GM12891 (cell line): ENCODE measurements around the gene GNB1L.

ENCODE experiments used
- POLR2AphosphoS5 ChIP-seq: IDR thresholded peaks from 2 replicates; pipeline ENCODE4 v1.6.1; 2011; ENCODE audit warnings: low read depth, low read length, control low read depth
- TAF1 ChIP-seq: IDR thresholded peaks from 2 replicates; pipeline ENCODE4 v1.6.1; 2011; ENCODE audit warnings: low read depth, low read length, control low read depth

DNA sequence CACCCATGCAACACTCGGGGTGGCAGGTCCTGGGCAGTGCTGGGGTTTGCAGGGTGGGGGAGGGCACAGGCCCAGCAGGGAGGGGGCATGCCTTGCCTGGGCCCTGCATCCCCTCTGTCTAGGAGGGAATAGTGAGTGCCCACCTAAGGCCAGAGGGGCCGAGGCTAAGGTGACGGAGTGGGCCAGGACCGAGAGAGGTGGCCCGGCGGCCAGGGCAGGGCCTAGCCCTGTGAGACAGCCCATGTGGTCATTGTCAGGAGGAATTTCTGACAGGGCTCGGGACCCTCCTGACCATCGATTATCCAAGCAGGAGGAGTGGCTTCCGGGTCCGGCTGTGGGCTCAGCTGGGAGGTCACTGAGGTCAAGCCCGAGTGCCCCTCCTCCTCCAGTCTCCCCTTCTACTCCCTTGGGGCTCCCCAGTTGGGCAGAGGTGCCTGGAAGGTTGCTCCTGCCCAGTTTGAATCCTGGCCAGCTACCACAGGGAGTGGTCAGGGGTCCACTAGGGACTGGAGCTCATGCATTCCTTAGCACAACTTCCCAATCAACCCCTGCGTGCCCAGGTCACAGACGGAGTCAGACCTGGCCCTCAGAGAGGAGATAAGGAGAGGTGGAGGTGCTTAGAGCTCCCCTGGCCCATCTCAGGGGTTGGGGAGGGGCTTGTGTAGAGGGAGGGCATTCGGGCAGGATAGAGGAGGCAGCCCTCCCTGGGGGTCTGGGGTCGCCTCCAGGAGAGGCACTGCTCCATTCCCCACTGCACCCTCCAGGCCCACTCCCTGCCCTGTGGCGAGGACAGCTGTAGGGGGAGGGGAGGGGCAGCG, 116.6 kb downstream of the GNB1L start:
- TF ChIP-seq TAF1 (no peak), POLR2AphosphoS5 (no peak)
